ENCODE data around the gene HCN3.

- TF ChIP-seq RAD21 (IDR thresholded peaks at IDR 0.05; ENCODE audit: low read depth) (no peak), TAF1 (IDR thresholded peaks at IDR 0.05; ENCODE audit: low read depth) (no peak), YY1 (IDR thresholded peaks at IDR 0.05; ENCODE audit: low read depth) (no peak), CEBPB (IDR thresholded peaks at IDR 0.05) (no peak), EGR1 (IDR thresholded peaks at IDR 0.05) (no peak), MAX (IDR thresholded peaks at IDR 0.05) (no peak)
These were observed 15.8 kb upstream of the HCN3 start for GRCh38 chr1:155261493-155261851.

Data from Ishikawa (cell line).